ENCODE results near the gene P2RX7.

Gene P2RX7

GRCh38 chr12:121167951-121168350 lies 35.3 kb downstream of the P2RX7 start:
- H3K4me3 Mint-ChIP-seq = no peak overlapping the region
- H3K27me3 Mint-ChIP-seq = no peaks in the 10 kb centered on the region
- no peaks in the 10 kb centered on the region for H3K9me3 Mint-ChIP-seq
- peaks cover 11% of the 10 kb centered on the region for H3K36me3 Mint-ChIP-seq
- H3K27ac Mint-ChIP-seq = no peak overlapping the region
- no peaks in the 10 kb centered on the region for H3K4me1 Mint-ChIP-seq
- no peak for ATAC-seq

GRCh38 chr12:121170151-121170550 lies 37.5 kb downstream of the P2RX7 start:
- H3K27ac Mint-ChIP-seq = no peak overlapping the region
- H3K4me3 Mint-ChIP-seq = no peak overlapping the region
- ATAC-seq = no peak
- H3K36me3 Mint-ChIP-seq = peaks cover 8% of the 10 kb centered on the region
- peaks cover 1% of the 10 kb centered on the region for H3K4me1 Mint-ChIP-seq
- no peaks in the 10 kb centered on the region for H3K27me3 Mint-ChIP-seq
- H3K9me3 Mint-ChIP-seq = no peaks in the 10 kb centered on the region

GRCh38 chr12:121170611-121171260 lies 38.1 kb downstream of the P2RX7 start:
- peaks cover 3% of the 10 kb centered on the region for H3K36me3 Mint-ChIP-seq
- H3K27me3 Mint-ChIP-seq = no peaks in the 10 kb centered on the region
- no peak overlapping the region for H3K4me3 Mint-ChIP-seq
- no peak overlapping the region for H3K27ac Mint-ChIP-seq
- no peaks in the 10 kb centered on the region for H3K9me3 Mint-ChIP-seq
- peaks cover 7% of the 10 kb centered on the region for H3K4me1 Mint-ChIP-seq
- ATAC-seq = no peak

- no peak for ATAC-seq
- Mint-ChIP-seq H3K4me3 (no peak overlapping the region), H3K27me3 (no peaks in the 10 kb centered on the region), H3K4me1 (peaks cover 14% of the 10 kb centered on the region), H3K36me3 (no peaks in the 10 kb centered on the region), H3K9me3 (no peaks in the 10 kb centered on the region), H3K27ac (no peak overlapping the region)
These were observed 39.5 kb downstream of the P2RX7 start for GRCh38 chr12:121172145-121172544.

GRCh38 chr12:121175383-121176119 lies 42.9 kb downstream of the P2RX7 start:
- H3K9me3 Mint-ChIP-seq = no peaks in the 10 kb centered on the region
- no peaks in the 10 kb centered on the region for H3K27me3 Mint-ChIP-seq
- ATAC-seq = peak; percentile 72
- no peaks in the 10 kb centered on the region for H3K36me3 Mint-ChIP-seq
- peaks cover 14% of the 10 kb centered on the region for H3K4me1 Mint-ChIP-seq
- peak overlapping the region; percentile 77 for H3K27ac Mint-ChIP-seq
- H3K4me3 Mint-ChIP-seq = no peak overlapping the region

- Mint-ChIP-seq H3K27ac (no peak overlapping the region), H3K4me1 (peaks cover 14% of the 10 kb centered on the region), H3K27me3 (no peaks in the 10 kb centered on the region), H3K36me3 (no peaks in the 10 kb centered on the region), H3K9me3 (no peaks in the 10 kb centered on the region), H3K4me3 (no peak overlapping the region)
- no peak for ATAC-seq
These were observed 44.3 kb downstream of the P2RX7 start for GRCh38 chr12:121176826-121177529.

- H3K27me3 Mint-ChIP-seq = no peaks in the 10 kb centered on the region
- no peaks in the 10 kb centered on the region for H3K36me3 Mint-ChIP-seq
- no peaks in the 10 kb centered on the region for H3K9me3 Mint-ChIP-seq
- H3K4me1 Mint-ChIP-seq = peaks cover 18% of the 10 kb centered on the region
- H3K4me3 Mint-ChIP-seq = no peak overlapping the region
- H3K27ac Mint-ChIP-seq = no peak overlapping the region
- no peak for ATAC-seq
These were observed 48.5 kb downstream of the P2RX7 start for GRCh38 chr12:121181181-121181580.

GRCh38 chr12:121182222-121182893 lies 49.7 kb downstream of the P2RX7 start:
- no peak overlapping the region for H3K4me3 Mint-ChIP-seq
- H3K27ac Mint-ChIP-seq = no peak overlapping the region
- no peak for ATAC-seq
- H3K4me1 Mint-ChIP-seq = peaks cover 16% of the 10 kb centered on the region
- no peaks in the 10 kb centered on the region for H3K9me3 Mint-ChIP-seq
- no peaks in the 10 kb centered on the region for H3K27me3 Mint-ChIP-seq
- no peaks in the 10 kb centered on the region for H3K36me3 Mint-ChIP-seq

- Mint-ChIP-seq H3K36me3 (no peaks in the 10 kb centered on the region), H3K4me3 (no peak overlapping the region), H3K9me3 (peaks cover 3% of the 10 kb centered on the region), H3K4me1 (peaks cover 16% of the 10 kb centered on the region), H3K27ac (peak overlapping the region; percentile 60), H3K27me3 (no peaks in the 10 kb centered on the region)
- ATAC-seq = no peak
These were observed 51.7 kb downstream of the P2RX7 start for GRCh38 chr12:121184425-121184824.

GRCh38 chr12:121184984-121185889 lies 52.6 kb downstream of the P2RX7 start:
- Mint-ChIP-seq H3K36me3 (no peaks in the 10 kb centered on the region), H3K27ac (peak overlapping the region; percentile 60), H3K4me3 (no peak overlapping the region), H3K4me1 (peaks cover 17% of the 10 kb centered on the region), H3K9me3 (peaks cover 3% of the 10 kb centered on the region), H3K27me3 (no peaks in the 10 kb centered on the region)
- ATAC-seq = peak; percentile 78

GRCh38 chr12:121186826-121187225 lies 54.1 kb downstream of the P2RX7 start:
- Mint-ChIP-seq H3K4me1 (peaks cover 30% of the 10 kb centered on the region), H3K27me3 (no peaks in the 10 kb centered on the region), H3K27ac (no peak overlapping the region), H3K4me3 (no peak overlapping the region), H3K36me3 (no peaks in the 10 kb centered on the region), H3K9me3 (peaks cover 8% of the 10 kb centered on the region)
- ATAC-seq = no peak

GRCh38 chr12:121187501-121187900 lies 54.8 kb downstream of the P2RX7 start:
- Mint-ChIP-seq H3K27ac (no peak overlapping the region), H3K4me3 (no peak overlapping the region), H3K36me3 (no peaks in the 10 kb centered on the region), H3K27me3 (no peaks in the 10 kb centered on the region), H3K4me1 (peaks cover 30% of the 10 kb centered on the region), H3K9me3 (peaks cover 8% of the 10 kb centered on the region)
- no peak for ATAC-seq

- Mint-ChIP-seq H3K9me3 (peaks cover 8% of the 10 kb centered on the region), H3K27me3 (no peaks in the 10 kb centered on the region), H3K27ac (no peak overlapping the region), H3K36me3 (no peaks in the 10 kb centered on the region), H3K4me1 (peaks cover 30% of the 10 kb centered on the region), H3K4me3 (no peak overlapping the region)
- no peak for ATAC-seq
These were observed 55.6 kb downstream of the P2RX7 start for GRCh38 chr12:121188227-121188626.

- no peak for ATAC-seq
- H3K4me3 Mint-ChIP-seq = no peak overlapping the region
- H3K9me3 Mint-ChIP-seq = peaks cover 8% of the 10 kb centered on the region
- no peak overlapping the region for H3K27ac Mint-ChIP-seq
- H3K36me3 Mint-ChIP-seq = no peaks in the 10 kb centered on the region
- H3K27me3 Mint-ChIP-seq = no peaks in the 10 kb centered on the region
- H3K4me1 Mint-ChIP-seq = peaks cover 30% of the 10 kb centered on the region
These were observed 56.5 kb downstream of the P2RX7 start for GRCh38 chr12:121189131-121189530.
